ENCODE data around the gene KCNN4.

GRCh38 chr19:43802216-43802951 is 21.6 kb upstream of the KCNN4 start, which contains the start of gene LYPD5:
- TF ChIP-seq GATA2 (IDR thresholded peaks at IDR 0.05; ENCODE audit: low read depth, low read length) = no peak
- TF ChIP-seq GATA3 (IDR thresholded peaks at IDR 0.05; ENCODE audit: low read depth, low read length) = no peak
